HuH-7.5 (cell line): ENCODE results near the gene TLR4.

Experiments
- DNase-seq: peaks from one replicate; pipeline ENCODE4 v3.0.0; 2011; ENCODE audit warnings: low spot score

Gene TLR4

GRCh38 chr9:117704024-117704575, at the start of gene TLR4:
Gene TLR4 (plus strand): TSS chr9:117704403. CDS start chr9:117704473, 70 bp downstream.
- no peak for DNase-seq

- DNase-seq, result no peak
Measured at GRCh38 chr9:117656002-117656401, 48.2 kb upstream of the TLR4 start.

GRCh38 chr9:117662651-117663050, 41.6 kb upstream of the TLR4 start:
- no peak for DNase-seq

- DNase-seq, result no peak
Measured at GRCh38 chr9:117664419-117664818, 39.8 kb upstream of the TLR4 start.

GRCh38 chr9:117665601-117666385, 38.4 kb upstream of the TLR4 start:
- DNase-seq, result no peak

GRCh38 chr9:117671468-117671867, 32.7 kb upstream of the TLR4 start:
- DNase-seq, result no peak

- no peak for DNase-seq
Measured at GRCh38 chr9:117672369-117672768, 31.8 kb upstream of the TLR4 start.

- DNase-seq, result no peak
Measured at GRCh38 chr9:117677572-117677971, 26.6 kb upstream of the TLR4 start.

- no peak for DNase-seq
Measured at GRCh38 chr9:117678871-117679270, 25.3 kb upstream of the TLR4 start.

GRCh38 chr9:117679416-117679815, 24.8 kb upstream of the TLR4 start:
- DNase-seq, result no peak

- DNase-seq, result no peak
Measured at GRCh38 chr9:117681888-117682287, 22.3 kb upstream of the TLR4 start.

- DNase-seq, result no peak
Measured at GRCh38 chr9:117682955-117683710, 21.1 kb upstream of the TLR4 start.

- DNase-seq, result no peak
Measured at GRCh38 chr9:117687532-117687931, 16.7 kb upstream of the TLR4 start.

GRCh38 chr9:117691367-117691766, 12.8 kb upstream of the TLR4 start:
- no peak for DNase-seq

- DNase-seq, result no peak
Measured at GRCh38 chr9:117696154-117696553, 8.0 kb upstream of the TLR4 start.

GRCh38 chr9:117697046-117697445, 7.2 kb upstream of the TLR4 start:
- no peak for DNase-seq

- no peak for DNase-seq
Measured at GRCh38 chr9:117703537-117703936, 666 bp upstream of the TLR4 start.

GRCh38 chr9:117704597-117704996, 394 bp downstream of the TLR4 start:
- DNase-seq, result no peak

GRCh38 chr9:117705386-117705785, 1.2 kb downstream of the TLR4 start:
- no peak for DNase-seq

- no peak for DNase-seq
Measured at GRCh38 chr9:117706421-117707116, 2.4 kb downstream of the TLR4 start.

- DNase-seq, result no peak
Measured at GRCh38 chr9:117707561-117707960, 3.4 kb downstream of the TLR4 start.

- DNase-seq, result no peak
Measured at GRCh38 chr9:117709936-117710335, 5.7 kb downstream of the TLR4 start.

- no peak for DNase-seq
Measured at GRCh38 chr9:117714282-117714681, 10.1 kb downstream of the TLR4 start.
